HG02571 (cell line): ENCODE results near the gene EPHB2.

Experiments used
- ATAC-seq: cut with Tn5 transposase; IDR thresholded peaks from one replicate; pipeline ENCODE4 v1.9.1; 2021; ENCODE audit warnings: mild to moderate bottlenecking, moderate library complexity; ENCODE audit not compliant: unreplicated experiment

Gene EPHB2

DNA sequence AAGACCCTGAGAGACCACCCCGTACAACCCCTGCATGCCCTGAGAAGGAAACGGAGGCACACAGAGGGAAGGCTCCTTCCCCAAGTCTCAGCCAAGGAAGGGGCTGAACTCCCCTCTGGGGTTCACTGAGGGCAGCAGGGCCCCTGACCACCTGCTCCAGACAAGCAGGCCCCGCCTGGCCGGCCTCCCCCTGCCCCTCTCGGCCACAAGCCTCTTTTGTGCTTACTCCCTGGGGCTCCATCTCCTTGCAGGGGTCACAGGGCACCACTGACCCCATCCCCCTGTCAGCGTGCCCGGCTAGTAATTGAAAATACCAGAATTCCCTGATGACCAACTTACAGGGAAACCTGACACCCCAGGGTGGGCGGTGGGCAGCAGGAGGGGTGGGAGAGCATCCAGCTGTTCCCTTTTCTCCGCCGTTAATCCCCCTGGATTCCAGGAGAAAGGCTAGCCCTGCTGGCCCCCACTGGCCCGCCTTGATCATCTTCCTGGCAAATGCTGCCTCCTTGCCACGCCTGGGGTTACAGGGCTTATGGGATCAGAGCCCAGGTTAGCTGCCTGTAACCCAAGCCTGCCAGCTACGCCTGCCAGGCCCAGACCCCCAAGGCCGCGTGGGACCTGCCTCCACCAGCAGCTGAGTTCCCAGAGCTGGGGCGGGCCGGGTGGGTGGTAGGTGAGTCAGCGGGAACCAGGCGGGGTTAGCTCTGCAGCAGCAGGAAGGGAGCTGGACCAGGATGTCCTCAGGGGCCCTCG is 165.9 kb downstream of the EPHB2 start:
- no peak for ATAC-seq

GRCh38 chr1:22877112-22877915 is 166.7 kb downstream of the EPHB2 start:
- ATAC-seq = no peak

- ATAC-seq = no peak
Measured at GRCh38 chr1:22877980-22878379, 167.3 kb downstream of the EPHB2 start.

DNA sequence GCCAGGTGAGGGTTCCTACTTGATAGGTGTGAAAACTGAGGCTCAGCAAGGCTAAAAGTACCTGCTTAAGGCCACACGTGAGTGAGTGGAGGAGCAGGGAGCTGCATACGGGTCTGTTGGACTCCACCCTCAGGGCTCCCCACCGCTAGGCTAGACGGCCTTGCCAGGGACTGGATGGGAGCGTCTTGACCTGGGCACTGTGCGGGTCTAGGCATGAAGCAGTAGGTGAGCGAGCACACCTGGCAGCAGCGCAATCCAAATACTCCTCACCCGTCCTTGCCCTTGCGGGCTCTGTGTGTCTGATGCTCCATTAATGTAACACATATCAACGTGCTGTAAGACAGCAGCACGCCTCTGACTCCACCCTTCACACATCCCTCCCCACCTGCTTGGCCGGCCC is 168.0 kb downstream of the EPHB2 start:
- ATAC-seq = no peak

GRCh38 chr1:22879445-22879844 is 168.8 kb downstream of the EPHB2 start:
- ATAC-seq = no peak

DNA sequence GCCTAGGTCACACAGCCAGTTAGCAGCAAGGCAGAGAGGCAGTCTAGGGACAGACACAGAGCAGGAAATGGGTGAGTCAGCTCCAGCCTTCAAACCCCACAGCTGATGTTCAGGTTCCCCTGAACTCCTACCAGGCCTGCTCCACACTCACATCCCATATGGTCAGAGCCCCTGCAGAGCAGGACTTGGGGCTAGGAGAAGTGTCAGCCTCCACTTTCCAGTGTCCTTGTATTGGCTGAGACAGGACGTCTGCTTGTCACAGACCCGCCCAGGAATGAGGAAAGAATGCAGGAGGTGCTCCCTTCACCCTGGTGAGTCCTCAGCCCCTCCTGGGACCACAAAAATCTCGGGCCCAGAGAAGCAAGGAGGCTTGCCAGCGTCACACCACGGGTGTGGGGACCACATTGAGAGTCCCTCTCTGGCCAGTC is 169.5 kb downstream of the EPHB2 start:
- ATAC-seq = no peak

DNA sequence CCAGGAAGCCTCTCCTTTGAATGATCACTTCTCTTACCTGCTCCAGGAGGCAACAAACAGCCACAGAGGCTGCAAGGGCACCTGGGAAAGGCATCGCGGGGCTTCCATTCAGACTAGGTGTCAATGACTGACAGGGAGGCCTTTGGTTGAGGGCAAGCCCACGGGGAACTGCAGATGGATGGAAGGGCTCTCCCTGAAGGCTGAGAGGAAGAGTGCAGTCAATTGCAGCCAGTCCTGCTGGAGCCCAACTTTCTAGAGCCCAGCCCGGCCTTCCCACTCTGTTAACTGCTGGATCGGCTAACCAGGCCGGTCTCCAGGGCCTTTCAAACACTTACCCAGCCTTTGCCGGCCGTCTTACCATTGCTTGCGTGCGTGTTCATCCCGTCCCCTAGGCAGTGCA is 172.8 kb downstream of the EPHB2 start:
- no peak for ATAC-seq

DNA sequence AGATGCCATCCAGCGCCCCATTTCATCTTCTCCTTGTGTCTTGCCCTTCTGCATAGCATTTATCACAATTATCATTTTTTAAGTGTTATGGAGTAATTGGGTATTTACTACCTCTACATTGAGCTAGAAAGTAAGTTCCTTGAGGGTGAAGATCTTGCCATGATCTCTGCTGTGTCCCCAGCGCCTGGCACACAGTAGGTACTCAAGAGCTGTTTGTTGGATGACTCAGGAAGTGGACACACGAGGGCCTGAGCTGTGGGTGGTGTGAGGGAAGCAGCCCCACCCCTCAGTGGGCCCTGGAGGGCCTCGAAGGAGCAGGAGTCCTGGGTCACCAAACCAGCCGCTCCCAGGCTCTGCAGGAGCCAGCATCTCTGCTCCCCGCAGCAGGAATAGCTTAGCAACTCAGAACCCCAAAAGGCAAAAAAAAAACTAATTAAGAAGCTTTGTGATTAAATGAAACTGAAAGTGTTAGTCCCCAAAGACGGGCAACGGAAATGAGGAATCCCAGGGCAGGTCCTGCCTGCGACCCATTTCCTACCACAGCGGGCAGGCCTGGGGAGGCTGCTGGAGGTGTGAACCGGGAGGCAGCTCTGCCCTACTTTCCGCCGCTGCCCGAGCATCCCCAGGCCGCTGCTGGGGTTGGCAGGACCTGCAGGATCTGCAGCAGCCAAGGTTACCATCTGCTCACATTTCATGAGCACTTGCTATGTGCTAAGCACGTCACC is 174.3 kb downstream of the EPHB2 start:
- no peak for ATAC-seq

- ATAC-seq = no peak
Measured at GRCh38 chr1:22886211-22886610, 175.6 kb downstream of the EPHB2 start.

- no peak for ATAC-seq
Measured at GRCh38 chr1:22887491-22887890, 176.9 kb downstream of the EPHB2 start.

DNA sequence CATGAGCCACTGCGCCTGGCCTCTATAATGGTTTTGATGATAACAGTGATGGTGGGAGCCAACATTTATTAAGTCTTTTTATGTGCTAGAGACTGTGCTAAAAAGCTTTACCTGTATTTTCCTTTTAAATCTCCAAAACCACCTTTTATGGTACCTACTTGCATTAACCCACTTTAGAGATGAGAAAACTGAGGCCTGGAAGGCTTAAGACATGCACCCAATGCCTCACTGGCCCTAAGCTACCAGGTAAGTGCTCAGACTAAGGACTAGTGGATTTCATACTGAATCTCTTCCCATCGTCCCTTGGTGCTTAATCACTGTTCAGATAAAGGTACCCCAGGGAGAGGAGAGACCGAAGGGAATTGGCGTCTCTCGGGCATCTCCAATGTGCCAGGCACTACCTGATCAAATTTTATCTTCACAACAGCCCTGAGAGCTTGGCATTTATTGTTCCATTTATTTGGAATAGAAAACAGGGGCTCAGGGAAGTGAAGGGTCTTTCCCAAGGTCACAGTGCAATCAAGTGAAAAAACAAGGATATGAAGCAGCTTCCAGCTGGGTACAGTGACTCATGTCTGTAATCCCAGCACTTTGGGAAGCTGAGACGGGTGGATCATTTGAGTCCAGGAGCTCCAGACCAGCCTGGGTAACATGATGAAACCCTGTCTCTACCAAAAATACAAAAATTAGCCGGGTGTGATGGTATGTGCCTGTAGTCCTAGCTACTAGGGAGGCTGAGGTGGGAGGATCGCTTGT is 177.9 kb downstream of the EPHB2 start:
- ATAC-seq = no peak

DNA sequence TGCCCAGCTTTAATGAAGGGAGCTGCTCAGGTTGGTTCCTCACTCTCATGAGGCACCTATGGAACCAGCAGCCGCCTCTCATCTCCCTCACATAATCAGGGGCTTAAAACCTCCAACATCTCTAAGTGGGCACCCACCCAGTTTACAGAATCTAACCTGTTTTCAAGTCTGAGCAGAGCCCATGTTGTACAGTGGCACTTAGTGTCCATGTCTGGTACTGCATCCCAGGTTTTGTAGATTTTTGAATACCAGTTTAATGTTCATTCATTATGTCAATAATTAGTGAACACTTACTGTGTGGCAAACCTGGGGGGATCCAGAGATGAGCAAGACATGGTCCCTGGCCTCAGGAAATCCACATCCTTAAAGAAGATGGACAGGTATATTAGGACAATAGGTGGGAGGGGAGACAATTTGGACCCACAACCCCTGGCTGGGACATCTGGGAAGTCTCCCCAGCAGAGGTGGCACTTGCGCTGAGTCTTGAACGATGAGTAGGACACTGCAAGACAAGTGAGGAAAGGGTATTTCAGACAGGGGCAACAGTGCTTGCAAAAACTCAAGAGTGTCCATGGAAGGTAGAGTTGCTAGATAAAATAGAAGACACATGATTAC is 178.7 kb downstream of the EPHB2 start:
- ATAC-seq = no peak

- no peak for ATAC-seq
Measured at GRCh38 chr1:22892789-22893188, 182.2 kb downstream of the EPHB2 start.

DNA sequence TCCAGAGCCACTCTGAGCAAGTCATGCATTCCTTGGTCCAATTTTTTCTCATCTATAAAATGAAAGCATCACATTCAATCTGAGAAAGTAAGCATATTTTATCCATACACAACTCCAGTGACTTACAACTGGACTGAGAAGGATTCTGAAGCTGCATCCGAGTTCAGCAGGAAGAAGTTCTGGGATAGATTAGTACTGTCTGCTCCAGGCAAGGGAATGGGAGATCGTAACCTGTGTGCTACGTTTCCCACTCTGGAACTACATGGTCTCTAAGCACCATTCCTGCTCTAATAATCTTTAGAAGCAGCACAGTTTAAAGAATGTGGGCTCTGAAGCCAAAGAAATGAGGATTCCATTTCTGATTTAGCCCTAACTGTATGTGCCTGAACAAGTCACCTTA is 182.7 kb downstream of the EPHB2 start:
- no peak for ATAC-seq

DNA sequence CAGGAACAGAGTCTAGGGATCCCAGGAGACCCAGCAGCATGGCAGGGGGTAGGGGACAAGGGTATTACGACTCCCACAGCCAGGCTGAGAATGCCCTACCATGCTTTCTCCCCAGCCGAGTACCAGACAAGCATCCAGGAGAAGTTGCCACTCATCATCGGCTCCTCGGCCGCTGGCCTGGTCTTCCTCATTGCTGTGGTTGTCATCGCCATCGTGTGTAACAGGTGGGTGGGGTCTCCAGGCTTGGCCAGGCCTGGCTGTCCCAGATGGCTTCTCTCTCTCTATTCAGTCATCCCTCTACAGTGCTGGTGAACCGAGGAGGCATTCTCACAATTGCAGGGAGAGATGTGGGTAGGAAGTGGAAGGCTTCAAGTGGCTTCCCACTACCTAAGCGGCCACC is 184.7 kb downstream of the EPHB2 start:
- ATAC-seq = no peak

- no peak for ATAC-seq
Measured at GRCh38 chr1:22896184-22896583, 185.5 kb downstream of the EPHB2 start.

GRCh38 chr1:22900451-22900850 is 189.8 kb downstream of the EPHB2 start:
- ATAC-seq = no peak

DNA sequence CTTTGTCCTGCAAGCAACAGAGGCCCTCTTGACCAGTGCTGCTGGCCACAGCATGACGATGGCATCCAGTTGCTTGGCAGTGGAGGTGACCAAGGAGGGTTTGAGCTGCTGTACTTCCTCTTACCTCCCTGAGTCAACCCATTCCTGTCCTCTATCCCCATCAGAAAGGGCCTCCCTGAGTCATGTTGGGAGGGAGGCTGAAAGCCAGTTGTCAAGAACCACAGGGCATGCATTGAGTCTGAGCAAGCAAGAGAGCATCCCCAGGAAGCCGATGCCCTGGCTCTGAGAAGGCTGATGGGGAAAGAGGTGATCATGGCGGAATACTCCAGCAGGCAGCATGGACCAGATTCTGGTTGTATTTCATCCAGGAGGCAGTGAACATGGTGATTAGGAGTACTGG is 192.5 kb downstream of the EPHB2 start:
- no peak for ATAC-seq

DNA sequence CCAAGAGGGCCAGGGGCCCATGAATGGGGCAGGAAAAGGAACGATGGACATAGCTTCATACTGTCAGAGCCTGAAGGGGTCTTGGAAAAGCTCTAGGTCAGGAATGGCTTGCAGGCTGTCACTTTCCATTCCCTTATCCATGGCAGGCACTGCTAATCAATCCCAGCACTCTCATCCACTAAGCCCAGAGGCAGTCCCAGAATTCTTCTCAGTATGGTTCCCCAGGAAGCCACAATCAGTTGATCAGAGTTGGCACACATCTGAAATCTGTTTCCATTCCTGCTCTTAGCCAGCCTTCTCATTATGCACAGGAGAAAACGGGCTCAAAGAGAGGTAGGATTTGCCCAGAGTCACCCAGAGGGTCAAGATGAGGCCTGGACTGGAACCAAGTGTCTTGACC is 196.3 kb downstream of the EPHB2 start:
- no peak for ATAC-seq

- ATAC-seq = no peak
Measured at GRCh38 chr1:22907528-22907927, 196.9 kb downstream of the EPHB2 start.
